ENCODE results near the gene HIC1. TPM values are rescaled to one million over a fixed set of nuclear protein-coding genes. Genes with fewer than 3 reads are reported as not detected.

Gene HIC1
- total RNA-seq, 1 donor from 2014 or later: 97.9 TPM

DNA sequence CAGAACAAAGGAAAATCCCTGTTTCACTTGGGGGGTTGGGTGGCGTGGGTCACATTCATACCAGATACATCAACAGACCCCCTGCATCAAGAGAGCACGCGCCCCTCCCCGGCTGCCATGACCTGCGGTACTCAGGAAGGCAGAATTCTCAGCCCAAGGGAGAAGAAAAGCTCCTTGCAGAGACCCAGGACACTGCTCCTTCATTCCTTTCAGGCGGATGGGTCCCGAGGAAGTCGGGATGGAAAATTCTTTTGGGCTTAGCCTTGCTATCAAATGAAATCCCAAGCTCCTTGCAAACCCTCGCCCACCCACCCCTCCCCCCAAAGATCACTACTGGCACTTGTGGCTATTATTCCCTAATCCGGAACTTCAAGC is 40.6 kb downstream of the HIC1 start:
- Mint-ChIP-seq H3K27me3 (ENCODE audit: low read depth) (no peaks in the 10 kb centered on the region), H3K36me3 (peaks cover 5% of the 10 kb centered on the region), H3K9me3 (no peaks in the 10 kb centered on the region), H3K4me1 (peaks cover 38% of the 10 kb centered on the region), H3K27ac (peak overlapping the region; percentile 81), H3K4me3 (no peak overlapping the region)
- no peak for DNase-seq (ENCODE audit: low spot score in 2 of 2, unreplicated experiment in 2 of 2)
- TF ChIP-seq, protein P1, sequence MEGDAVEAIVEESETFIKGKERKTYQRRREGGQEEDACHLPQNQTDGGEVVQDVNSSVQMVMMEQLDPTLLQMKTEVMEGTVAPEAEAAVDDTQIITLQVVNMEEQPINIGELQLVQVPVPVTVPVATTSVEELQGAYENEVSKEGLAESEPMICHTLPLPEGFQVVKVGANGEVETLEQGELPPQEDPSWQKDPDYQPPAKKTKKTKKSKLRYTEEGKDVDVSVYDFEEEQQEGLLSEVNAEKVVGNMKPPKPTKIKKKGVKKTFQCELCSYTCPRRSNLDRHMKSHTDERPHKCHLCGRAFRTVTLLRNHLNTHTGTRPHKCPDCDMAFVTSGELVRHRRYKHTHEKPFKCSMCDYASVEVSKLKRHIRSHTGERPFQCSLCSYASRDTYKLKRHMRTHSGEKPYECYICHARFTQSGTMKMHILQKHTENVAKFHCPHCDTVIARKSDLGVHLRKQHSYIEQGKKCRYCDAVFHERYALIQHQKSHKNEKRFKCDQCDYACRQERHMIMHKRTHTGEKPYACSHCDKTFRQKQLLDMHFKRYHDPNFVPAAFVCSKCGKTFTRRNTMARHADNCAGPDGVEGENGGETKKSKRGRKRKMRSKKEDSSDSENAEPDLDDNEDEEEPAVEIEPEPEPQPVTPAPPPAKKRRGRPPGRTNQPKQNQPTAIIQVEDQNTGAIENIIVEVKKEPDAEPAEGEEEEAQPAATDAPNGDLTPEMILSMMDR (IDR thresholded peaks at IDR 0.05; ENCODE audit: unreplicated experiment): no peak

DNA sequence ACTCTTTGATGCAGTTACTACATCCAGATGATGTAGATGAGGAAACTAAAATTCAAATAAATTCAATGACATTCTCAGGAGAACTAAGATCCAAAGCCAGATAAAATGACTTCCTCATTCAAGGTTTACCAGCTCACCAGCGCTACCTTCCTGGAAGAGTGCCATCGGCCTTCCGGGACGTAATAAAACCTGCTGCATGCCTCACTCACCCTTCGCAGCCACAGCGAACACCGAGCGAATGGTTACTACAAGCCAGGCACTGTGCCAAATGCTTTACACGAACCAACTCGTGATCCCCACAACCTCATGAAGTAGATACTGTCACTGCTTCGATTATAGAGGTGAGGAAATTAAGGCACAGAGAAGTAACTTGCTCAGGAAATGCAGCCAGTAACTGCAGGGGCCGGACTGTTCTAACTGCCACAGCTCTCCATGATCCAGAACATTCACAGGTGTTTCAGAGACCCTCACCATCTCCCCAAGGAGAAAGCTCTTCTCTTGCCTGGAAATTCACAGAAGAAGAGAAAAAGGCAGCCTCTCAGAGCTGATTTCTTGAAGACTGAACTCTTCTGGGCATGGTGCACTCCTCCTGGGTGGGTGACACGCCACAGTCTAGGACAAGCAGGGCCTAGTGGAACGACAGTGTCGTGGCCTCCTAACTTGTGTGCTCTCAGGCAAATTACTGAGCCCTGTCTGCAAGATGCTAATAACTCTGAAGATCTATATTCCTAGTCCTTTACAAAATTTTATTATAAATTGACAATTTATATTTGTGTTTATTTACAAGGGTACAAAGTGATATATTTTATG is 46.8 kb downstream of the HIC1 start:
- DNase-seq (ENCODE audit: low spot score in 2 of 2, unreplicated experiment in 2 of 2): no peak
- Mint-ChIP-seq H3K27ac (peak overlapping the region; percentile 83), H3K4me3 (no peak overlapping the region), H3K4me1 (peaks cover 41% of the 10 kb centered on the region), H3K9me3 (no peaks in the 10 kb centered on the region), H3K27me3 (ENCODE audit: low read depth) (no peaks in the 10 kb centered on the region), H3K36me3 (peaks cover 8% of the 10 kb centered on the region)
- TF ChIP-seq, protein P1 (IDR thresholded peaks at IDR 0.05; ENCODE audit: unreplicated experiment): no peak

DNA sequence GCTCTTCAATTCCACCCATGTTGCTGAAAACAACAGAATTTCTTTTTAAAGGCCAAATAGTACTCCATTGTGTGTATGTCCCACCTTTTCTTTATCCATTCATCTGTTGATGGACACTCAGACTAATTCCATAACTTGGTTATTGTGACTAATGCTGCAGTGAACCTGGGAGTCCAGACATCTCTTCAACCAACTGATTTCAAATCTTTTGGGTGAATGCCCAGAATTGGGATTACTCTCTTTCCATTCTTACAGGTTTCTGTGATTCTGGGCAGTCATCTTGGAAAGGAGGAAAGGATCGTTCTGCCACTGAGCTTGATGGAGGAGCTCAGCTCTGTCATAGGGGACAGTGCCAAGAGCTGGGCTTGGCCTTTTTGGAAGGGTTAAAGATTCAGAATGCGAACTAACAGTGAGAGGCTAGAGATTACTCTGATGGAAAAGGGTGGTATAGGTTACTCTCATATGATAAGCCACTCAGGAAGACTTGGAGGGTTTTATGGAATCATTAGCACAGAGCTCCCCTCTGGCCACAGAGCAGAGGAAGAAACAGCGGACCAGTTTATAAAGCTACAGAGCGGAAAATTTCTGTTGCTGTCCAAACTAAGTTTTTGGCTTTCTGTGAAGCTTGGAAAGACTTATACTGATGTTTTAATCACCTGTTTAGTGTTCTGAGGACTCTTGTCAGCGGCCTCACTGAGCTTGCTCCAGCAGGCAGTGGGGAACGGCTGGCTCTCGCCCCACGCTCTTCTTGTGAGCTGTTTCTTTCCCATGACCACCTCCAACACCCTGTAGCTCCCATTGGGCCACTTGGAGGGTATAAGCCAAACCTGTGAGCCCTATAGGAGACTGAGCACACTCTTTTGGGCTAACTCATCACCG is 48.3 kb downstream of the HIC1 start:
- H3K27me3 Mint-ChIP-seq (ENCODE audit: low read depth): no peaks in the 10 kb centered on the region
- H3K4me1 Mint-ChIP-seq: peaks cover 41% of the 10 kb centered on the region
- DNase-seq (ENCODE audit: low spot score in 2 of 2, unreplicated experiment in 2 of 2): no peak
- H3K27ac Mint-ChIP-seq: peak overlapping the region; percentile 75
- TF ChIP-seq, protein P1 (IDR thresholded peaks at IDR 0.05; ENCODE audit: unreplicated experiment): no peak
- no peak overlapping the region for H3K4me3 Mint-ChIP-seq
- no peaks in the 10 kb centered on the region for H3K9me3 Mint-ChIP-seq
- H3K36me3 Mint-ChIP-seq: peaks cover 8% of the 10 kb centered on the region

DNA sequence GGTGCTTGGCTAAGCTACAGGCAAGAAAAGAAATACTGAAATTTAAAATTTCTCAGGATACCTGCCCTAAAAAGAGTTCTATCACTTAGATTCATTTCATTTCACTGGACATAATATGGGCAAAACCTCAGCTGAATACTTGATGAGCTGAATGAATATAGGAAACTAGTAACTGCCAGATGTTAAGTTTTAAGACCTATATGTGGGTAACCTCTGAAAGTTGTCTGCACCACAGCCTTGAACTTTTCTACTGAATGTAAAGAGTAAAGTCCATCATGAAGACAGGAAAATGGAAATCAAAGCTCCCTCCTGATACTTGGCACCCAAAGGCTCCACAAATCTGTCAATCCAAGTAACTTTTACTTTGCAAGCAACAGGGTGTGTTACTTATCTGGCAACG is 50.8 kb downstream of the HIC1 start:
- DNase-seq (ENCODE audit: low spot score in 2 of 2, unreplicated experiment in 2 of 2): no peak
- Mint-ChIP-seq H3K9me3 (no peaks in the 10 kb centered on the region), H3K36me3 (peaks cover 8% of the 10 kb centered on the region), H3K4me3 (no peak overlapping the region), H3K4me1 (peaks cover 48% of the 10 kb centered on the region), H3K27me3 (ENCODE audit: low read depth) (no peaks in the 10 kb centered on the region), H3K27ac (peak overlapping the region; percentile 32)
- TF ChIP-seq, protein P1 (IDR thresholded peaks at IDR 0.05; ENCODE audit: unreplicated experiment): no peak

DNA sequence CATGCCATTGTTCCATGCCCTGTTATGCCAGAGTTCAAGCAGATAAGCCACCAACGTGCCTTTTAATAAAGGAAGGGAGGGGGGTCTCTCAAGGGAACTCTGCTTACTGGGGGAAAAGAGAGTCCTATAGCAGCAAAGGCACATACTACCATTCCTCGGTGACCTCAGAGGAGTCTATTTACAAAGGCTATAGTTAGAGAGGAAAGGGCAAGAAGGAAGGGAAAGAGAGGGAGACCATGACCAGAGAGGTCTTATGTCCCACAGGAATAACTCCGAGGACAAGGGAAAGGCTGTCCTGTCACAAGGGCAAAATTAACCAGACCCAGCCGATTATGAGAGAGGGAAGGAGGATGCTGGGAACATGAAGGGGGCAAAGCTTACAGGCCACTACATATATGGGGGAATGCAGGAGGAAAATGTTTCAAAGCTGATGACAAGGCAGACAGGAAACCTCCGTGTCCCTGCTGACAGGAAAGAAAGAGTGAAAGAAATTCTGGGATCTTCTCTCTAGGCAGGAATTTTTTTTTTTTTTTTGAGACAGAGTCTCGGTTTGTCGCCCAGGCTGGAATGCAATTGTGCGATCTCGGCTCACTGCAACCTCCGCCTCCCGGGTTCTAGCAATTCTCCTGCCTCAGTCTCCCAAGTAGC is 51.5 kb downstream of the HIC1 start:
- Mint-ChIP-seq H3K36me3 (peaks cover 8% of the 10 kb centered on the region), H3K9me3 (no peaks in the 10 kb centered on the region), H3K27ac (peak overlapping the region; percentile 32), H3K4me1 (peaks cover 52% of the 10 kb centered on the region), H3K27me3 (ENCODE audit: low read depth) (no peaks in the 10 kb centered on the region), H3K4me3 (no peak overlapping the region)
- TF ChIP-seq, protein P1 (IDR thresholded peaks at IDR 0.05; ENCODE audit: unreplicated experiment): no peak
- DNase-seq (ENCODE audit: low spot score in 2 of 2, unreplicated experiment in 2 of 2): no peak
